HG03196 (cell line): Measurements from ENCODE around the gene SMYD5.
A peak's percentile ranks its signal among the peaks of the same experiment; 100 is the strongest.
"Not testable (repeated sequence)": the region's sequence is repeated elsewhere in the genome, so short reads cannot be mapped to it uniquely, and the experiment has no call there.

Experiments used
- ATAC-seq: cut with Tn5 transposase; IDR thresholded peaks from one replicate; pipeline ENCODE4 v1.9.1; 2021; ENCODE audit not compliant: unreplicated experiment

Gene SMYD5

GRCh38 chr2:73214120-73215035 lies at the start of gene SMYD5:
SMYD5 (plus strand) TSS chr2:73214245; CDS start chr2:73214267, 22 bp downstream.
- ATAC-seq: peak; percentile 92

- ATAC-seq: not testable (repeated sequence)
Observed at GRCh38 chr2:73165978-73166377, 48.1 kb upstream of the SMYD5 start.

GRCh38 chr2:73166813-73167212 lies 47.2 kb upstream of the SMYD5 start:
- ATAC-seq: not testable (repeated sequence)

DNA sequence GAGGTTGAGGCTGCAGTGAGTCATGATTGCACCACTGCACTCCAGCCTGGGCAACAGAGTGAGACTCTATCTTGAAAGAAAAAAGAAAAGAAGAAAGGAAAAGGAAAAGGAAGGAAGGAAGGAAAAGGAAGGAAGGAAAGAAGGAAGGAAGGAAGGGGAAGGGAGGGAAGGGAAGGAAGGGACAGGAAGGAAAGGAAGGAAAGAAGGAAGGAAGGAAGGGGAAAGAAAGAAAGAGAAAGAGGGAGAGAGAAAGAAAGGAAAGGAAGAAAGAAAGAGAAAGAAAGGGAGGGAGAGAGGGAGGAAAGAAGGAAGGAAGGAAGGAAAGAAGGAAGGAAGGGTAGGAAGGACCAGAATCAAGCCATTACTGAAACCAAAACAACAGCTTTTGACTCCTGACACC lies 45.7 kb upstream of the SMYD5 start:
- not testable (repeated sequence) for ATAC-seq

GRCh38 chr2:73170341-73170740 lies 43.7 kb upstream of the SMYD5 start:
- not testable (repeated sequence) for ATAC-seq

GRCh38 chr2:73172963-73173362 lies 41.1 kb upstream of the SMYD5 start:
- ATAC-seq: no peak

GRCh38 chr2:73173781-73174180 lies 40.3 kb upstream of the SMYD5 start:
- no peak for ATAC-seq

DNA sequence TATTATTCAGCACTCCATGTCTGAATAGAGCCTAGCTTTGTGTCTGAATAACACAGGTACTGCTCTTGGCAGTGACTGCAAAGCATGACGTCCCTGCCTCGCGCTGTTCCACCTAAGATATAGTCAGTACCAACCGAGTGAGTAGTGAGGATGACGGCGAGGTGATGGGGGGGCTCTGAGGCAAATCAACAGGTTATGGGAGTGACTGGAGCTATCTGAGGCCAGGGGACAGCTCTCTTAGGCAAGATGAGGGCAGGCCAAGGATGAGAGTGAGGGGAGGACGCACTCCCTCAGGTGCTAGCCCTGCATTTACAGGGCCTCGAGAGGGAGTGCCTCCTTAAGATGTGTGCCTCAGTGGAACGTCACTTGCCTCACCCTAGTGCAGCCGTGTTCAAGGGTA lies 39.8 kb upstream of the SMYD5 start:
- ATAC-seq: no peak

DNA sequence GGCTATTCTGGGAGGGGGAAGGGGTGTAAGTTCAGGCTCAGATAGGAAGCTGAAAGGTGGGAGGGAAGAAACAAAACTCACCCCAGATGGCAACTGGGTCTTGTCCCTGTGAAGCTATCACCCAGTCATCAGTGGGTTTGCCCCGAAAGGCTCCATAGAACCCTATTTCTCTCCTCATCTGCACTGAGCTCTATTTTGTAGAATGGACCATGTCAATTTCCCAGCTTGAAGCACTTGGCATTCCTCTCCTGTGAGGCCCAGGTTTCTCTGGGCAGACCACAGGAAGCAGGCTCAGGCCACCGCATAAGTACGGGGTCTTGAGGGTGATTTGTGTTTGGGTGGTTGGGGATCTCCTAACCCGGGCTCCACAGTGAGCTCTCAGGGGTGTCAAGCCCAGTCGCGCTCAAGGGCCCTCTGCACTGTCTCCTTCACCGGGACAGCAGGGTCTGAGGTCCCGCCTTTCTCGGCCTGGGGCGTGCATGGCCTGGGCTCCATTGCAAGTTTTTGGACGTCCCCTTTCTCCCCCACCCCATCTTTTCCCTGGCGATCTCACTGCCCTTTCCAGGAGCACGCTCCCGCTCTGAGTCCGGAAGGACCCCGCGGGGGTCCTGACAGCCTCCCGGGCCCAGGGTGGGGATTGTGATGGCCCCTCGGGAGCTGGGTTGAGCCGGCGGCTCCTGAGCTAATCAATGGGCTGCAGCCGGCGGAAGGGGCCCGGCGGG lies 38.9 kb upstream of the SMYD5 start:
- no peak for ATAC-seq

- no peak for ATAC-seq
Observed at GRCh38 chr2:73175663-73176204, 38.3 kb upstream of the SMYD5 start.

DNA sequence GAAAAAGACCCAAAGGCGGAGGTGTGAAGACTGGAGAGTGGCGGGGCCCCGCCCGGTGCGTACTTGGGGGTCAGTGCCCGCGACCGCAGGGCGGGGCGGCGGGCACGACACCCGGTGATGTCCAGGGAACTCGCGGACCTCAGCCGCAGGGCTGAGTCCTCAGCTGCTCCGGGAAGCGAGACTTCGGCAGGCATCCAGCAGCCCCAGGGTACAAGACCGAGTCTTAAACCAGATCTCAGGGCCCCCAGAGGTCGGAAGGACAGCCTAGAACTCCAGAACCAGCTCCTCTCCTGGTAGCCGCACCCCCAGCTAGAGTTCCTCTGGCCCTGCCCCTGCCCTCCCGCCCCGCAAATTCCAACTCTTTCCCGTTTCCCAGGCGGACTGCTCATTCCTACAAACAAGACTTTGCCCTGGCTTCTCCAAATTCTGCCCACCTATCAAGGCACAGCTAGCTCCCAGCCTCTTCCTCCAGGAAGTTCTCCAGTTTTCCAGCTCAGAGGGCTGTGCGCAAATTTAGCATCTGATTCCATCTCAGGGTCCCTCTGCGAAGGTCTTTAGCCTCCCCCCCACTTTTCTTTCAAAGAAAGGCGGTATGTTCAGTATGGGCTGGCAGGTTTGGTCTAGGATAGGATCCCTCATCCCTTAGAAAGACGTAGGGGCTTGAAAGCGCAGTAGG lies 37.7 kb upstream of the SMYD5 start:
- ATAC-seq: no peak

- peak; percentile 86 for ATAC-seq
Observed at GRCh38 chr2:73176881-73177644, 37.0 kb upstream of the SMYD5 start.

DNA sequence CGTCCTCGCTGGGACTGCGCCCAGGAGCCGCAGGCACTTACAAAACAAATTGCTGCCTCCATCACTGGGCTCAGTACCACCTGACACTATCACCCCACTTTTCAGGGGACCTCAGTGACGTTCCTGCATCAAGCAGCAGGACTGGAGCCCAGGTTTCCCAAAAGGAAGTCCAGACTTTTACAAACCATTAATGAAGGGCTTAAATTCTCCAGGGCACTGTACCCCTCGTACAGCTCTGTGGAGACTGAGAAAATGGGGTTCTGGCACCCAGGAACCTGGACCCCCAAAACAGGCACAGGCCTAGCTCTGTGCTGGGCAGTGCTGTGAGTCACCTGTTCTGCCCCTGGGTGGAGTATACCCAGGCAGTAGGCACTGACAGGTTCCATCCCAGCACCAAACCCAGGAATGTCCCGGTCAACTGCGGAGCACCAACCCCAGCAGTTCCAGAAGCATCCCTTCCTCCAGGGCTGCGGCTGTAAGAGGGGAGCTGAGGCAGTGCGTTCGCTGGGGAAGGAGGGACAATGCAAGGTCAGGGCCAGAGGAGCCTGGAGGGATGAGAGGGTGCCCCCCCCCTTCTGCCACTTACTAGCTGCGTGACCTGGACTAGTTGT lies 36.3 kb upstream of the SMYD5 start:
- peak; percentile 4 for ATAC-seq

DNA sequence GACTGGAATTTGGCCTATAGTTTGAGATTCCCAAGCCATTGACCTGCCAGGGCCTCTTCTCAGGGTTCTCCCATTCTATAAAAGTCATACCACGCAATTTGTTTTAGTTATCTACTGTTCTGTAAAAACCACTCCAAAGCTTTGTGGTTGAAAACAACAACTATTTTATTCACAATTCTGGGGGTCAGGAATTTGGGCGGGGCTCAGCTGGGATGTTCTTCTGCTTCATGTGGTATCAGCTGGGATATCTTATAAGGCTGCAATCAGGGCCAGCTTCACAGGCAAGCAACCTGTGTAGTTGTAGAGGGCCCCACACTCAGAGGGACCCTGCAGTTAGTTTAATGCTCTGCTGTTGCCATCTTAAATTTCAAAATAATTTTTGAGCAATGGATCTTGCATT lies 28.1 kb upstream of the SMYD5 start:
- no peak for ATAC-seq

- ATAC-seq: no peak
Observed at GRCh38 chr2:73187549-73187948, 26.5 kb upstream of the SMYD5 start.

DNA sequence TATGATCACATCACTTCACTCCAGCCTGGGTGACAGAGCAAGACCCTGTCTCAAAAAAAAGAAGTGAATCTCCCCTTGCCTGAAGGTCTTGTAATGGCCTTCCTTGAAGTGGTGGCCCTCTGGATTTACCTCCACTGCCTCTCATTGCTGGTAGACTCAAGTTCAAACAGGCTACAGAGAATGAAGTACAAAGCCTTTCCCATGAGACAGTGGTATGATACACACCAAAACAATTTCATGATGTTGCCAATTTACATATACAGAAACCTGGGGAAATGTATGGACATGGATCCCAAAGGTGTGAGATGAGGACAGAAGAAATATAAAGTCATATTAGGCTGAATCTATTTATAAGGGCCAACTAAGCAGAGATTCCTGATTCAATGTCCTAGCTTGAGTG lies 16.5 kb upstream of the SMYD5 start:
- no peak for ATAC-seq

GRCh38 chr2:73200281-73200680 lies 13.8 kb upstream of the SMYD5 start:
- not testable (repeated sequence) for ATAC-seq

DNA sequence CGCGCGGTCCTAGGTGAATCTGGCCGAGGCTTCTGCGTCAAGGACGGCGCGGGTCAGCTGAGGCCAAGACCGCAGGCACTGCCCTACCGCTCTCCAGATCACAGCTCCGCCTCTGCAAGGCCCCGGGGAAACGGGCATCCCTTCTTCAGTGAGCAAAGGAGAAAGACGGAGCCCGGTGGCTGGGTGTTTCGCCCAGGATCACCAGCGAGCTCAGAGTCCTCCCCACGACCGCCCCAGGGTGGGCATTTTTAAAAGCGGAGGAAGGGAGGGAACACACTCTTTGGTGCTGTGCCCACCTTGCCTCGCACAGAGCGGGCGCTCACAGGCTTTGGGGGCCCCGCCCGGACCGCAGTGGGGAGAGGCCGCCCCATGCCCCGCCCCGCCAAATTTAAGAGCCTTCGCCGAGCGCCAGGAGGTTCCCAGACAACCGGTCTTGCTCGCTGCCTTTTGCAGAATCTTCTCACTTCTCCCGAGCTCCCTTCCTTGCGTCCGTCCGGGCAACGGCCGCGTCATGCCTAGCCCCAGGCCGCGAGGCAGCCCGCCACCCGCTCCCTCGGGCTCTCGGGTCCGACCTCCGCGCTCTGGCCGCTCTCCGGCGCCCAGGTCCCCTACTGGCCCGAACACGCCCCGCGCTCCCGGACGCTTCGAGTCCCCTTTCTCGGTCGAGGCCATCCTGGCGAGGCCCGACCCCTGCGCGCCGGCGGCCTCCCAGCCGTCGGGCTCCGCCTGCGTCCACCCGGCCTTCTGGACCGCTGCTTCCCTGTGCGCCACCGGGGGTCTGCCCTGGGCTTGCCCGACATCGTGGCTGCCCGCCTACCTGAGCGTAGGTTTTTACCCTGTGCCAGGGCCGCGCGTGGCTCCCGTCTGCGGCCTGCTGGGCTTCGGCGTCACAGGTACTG lies 11.6 kb upstream of the SMYD5 start, which contains the start of gene NOTO:
TSS of gene NOTO (plus strand) at position 419 of the 899 bp plus-strand sequence. CDS start at position 512, 93 bp downstream.
- ATAC-seq: no peak
